Amygdala (tissue), 56 donors: ENCODE results near the gene KANK4.
"Not testable (repeated sequence)": the region's sequence is repeated elsewhere in the genome, so short reads cannot be mapped to it uniquely, and the experiment has no call there.

Experiments used
- DNase-seq, 56 donors: peaks; one replicate each; lab custom pipeline; 2025; lab: John Stamatoyannopoulos, UW

Gene KANK4

GRCh38 chr1:62276791-62277190, 42.4 kb downstream of the KANK4 start:
- no peak for DNase-seq

GRCh38 chr1:62274496-62275485, 44.4 kb downstream of the KANK4 start:
- DNase-seq, result no peak

GRCh38 chr1:62273953-62274352, 45.3 kb downstream of the KANK4 start:
- no peak for DNase-seq

GRCh38 chr1:62271948-62272728, 47.1 kb downstream of the KANK4 start:
- DNase-seq, result peak in 1 of 56 donors; percentile 7

- DNase-seq, result no peak
Measured at GRCh38 chr1:62271134-62271533, 48.1 kb downstream of the KANK4 start.

GRCh38 chr1:62269851-62270495, 49.3 kb downstream of the KANK4 start:
- no peak for DNase-seq

GRCh38 chr1:62269439-62269838, 49.8 kb downstream of the KANK4 start:
- no peak for DNase-seq

- no peak for DNase-seq
Measured at GRCh38 chr1:62268315-62268714, 50.9 kb downstream of the KANK4 start.

GRCh38 chr1:62265956-62266935, 53.0 kb downstream of the KANK4 start:
- no peak for DNase-seq

- DNase-seq, result no peak
Measured at GRCh38 chr1:62263814-62264353, 55.4 kb downstream of the KANK4 start.

GRCh38 chr1:62263006-62263813, 56.0 kb downstream of the KANK4 start:
- DNase-seq, result no peak

- DNase-seq, result no peak
Measured at GRCh38 chr1:62260688-62261087, 58.5 kb downstream of the KANK4 start.

- DNase-seq, result no peak
Measured at GRCh38 chr1:62259551-62259950, 59.7 kb downstream of the KANK4 start.

GRCh38 chr1:62250126-62250726, 69.0 kb downstream of the KANK4 start:
- no peak for DNase-seq

- DNase-seq, result peak in 5 of 56 donors; percentile 0 to 9 (median 1)
Measured at GRCh38 chr1:62247391-62248168, 71.7 kb downstream of the KANK4 start.

- DNase-seq, result no peak
Measured at GRCh38 chr1:62245201-62245600, 74.0 kb downstream of the KANK4 start.

GRCh38 chr1:62244380-62244779, 74.9 kb downstream of the KANK4 start:
- not testable (repeated sequence) for DNase-seq
